Spinal cord (tissue), 10 donors: ENCODE measurements around the gene FUT6. TPM values are rescaled to one million over a fixed set of nuclear protein-coding genes. Genes with fewer than 3 reads are reported as not detected.

ENCODE experiments used
- DNase-seq, 6 donors: peaks; one replicate each; pipeline versions ENCODE4 v3.0.0 to v3.0.0-alpha.2; 2013 to 2015; ENCODE audit warnings: low spot score in 6 of 6, low read depth in 4 of 6
- H3K27ac ChIP-seq: one replicate; pipeline ENCODE4 v1.5.1; 2013; ENCODE audit warnings: low read depth, low read length, control low read depth
- H3K27me3 ChIP-seq: one replicate; pipeline ENCODE4 v1.6.1; 2013; ENCODE audit warnings: low read length; ENCODE audit not compliant: control insufficient read depth, insufficient read depth
- H3K36me3 ChIP-seq: one replicate; pipeline ENCODE4 v1.6.1; 2013; ENCODE audit warnings: low read length; ENCODE audit not compliant: control insufficient read depth, insufficient read depth
- H3K4me1 ChIP-seq: one replicate; pipeline ENCODE4 v1.6.1; 2013; ENCODE audit warnings: low read length; ENCODE audit not compliant: control insufficient read depth, insufficient read depth
- H3K4me3 ChIP-seq: one replicate; pipeline ENCODE4 v1.5.1; 2013; ENCODE audit warnings: low read depth, low read length, control low read depth
- H3K9me3 ChIP-seq: one replicate; pipeline ENCODE4 v1.6.1; 2013; ENCODE audit warnings: low read length; ENCODE audit not compliant: control insufficient read depth, insufficient read depth
- WGBS: methylation state at CpG from one replicate; pipeline ENCODE4 v1.1.5; 2013; ENCODE audit warnings: missing lambda C conversion rate; ENCODE audit not compliant: insufficient coverage; 5-methylcytosine and 5-hydroxymethylcytosine counted together
- polyA plus RNA-seq, 2 donors: library from polyadenylated mRNA; unstranded; fragments of 120-200 nt; gene quantifications; one replicate each; pipeline ENCODE4 v1.2.1, GENCODE V29; 2013; ENCODE audit not compliant: insufficient read length in 2 of 2
- total RNA-seq, 2 donors: library from RNA; depleted of rRNA in 1 of 2; stranded (reverse); fragments of 120-200 nt in 1 of 2; fragments of >200 nt in 1 of 2; gene quantifications; one replicate each; pipeline versions ENCODE4 v1.2.3 to v1.2.4, GENCODE V29; 2013 to 2014
- donor health status: healthy.

FUT6 gene
- total and polyA plus RNA-seq, 4 donors = 0.21 TPM; not detected in 3

GRCh38 chr19:5808120-5808816 is 31.2 kb downstream of the FUT6 start:
- Histone ChIP-seq H3K27ac (no peak overlapping the region), H3K4me3 (no peak overlapping the region), H3K4me1 (peaks cover 22% of the 10 kb centered on the region), H3K36me3 (no peaks in the 10 kb centered on the region), H3K27me3 (peaks cover 29% of the 10 kb centered on the region), H3K9me3 (no peaks in the 10 kb centered on the region)
- WGBS = 82% methylated on average over 20 of the region's 21 CpGs
- no peak for DNase-seq

GRCh38 chr19:5806905-5807304 is 32.6 kb downstream of the FUT6 start:
- WGBS = 90% methylated on average over 5 of the region's 5 CpGs
- H3K27ac ChIP-seq = no peak overlapping the region
- no peak overlapping the region for H3K4me3 ChIP-seq
- no peak for DNase-seq
- H3K27me3 ChIP-seq = peaks cover 37% of the 10 kb centered on the region
- H3K9me3 ChIP-seq = no peaks in the 10 kb centered on the region
- peaks cover 30% of the 10 kb centered on the region for H3K4me1 ChIP-seq
- no peaks in the 10 kb centered on the region for H3K36me3 ChIP-seq

GRCh38 chr19:5806133-5806489 is 33.4 kb downstream of the FUT6 start:
- H3K9me3 ChIP-seq = no peaks in the 10 kb centered on the region
- peaks cover 32% of the 10 kb centered on the region for H3K4me1 ChIP-seq
- peaks cover 37% of the 10 kb centered on the region for H3K27me3 ChIP-seq
- WGBS = 25% methylated on average over 4 of the region's 6 CpGs
- no peak for DNase-seq
- no peak overlapping the region for H3K4me3 ChIP-seq
- no peaks in the 10 kb centered on the region for H3K36me3 ChIP-seq
- no peak overlapping the region for H3K27ac ChIP-seq

GRCh38 chr19:5805462-5806132 is 33.9 kb downstream of the FUT6 start:
- H3K27ac ChIP-seq = no peak overlapping the region
- peaks cover 37% of the 10 kb centered on the region for H3K27me3 ChIP-seq
- no peaks in the 10 kb centered on the region for H3K9me3 ChIP-seq
- H3K4me3 ChIP-seq = no peak overlapping the region
- peaks cover 32% of the 10 kb centered on the region for H3K4me1 ChIP-seq
- H3K36me3 ChIP-seq = no peaks in the 10 kb centered on the region
- DNase-seq = peak in 2 of 6 donors; percentile 50 to 67
- under 1% methylated on average over 46 of the region's 46 CpGs for WGBS

GRCh38 chr19:5804516-5805461 is 34.7 kb downstream of the FUT6 start, which contains the start of gene NRTN:
Gene NRTN (plus strand): TSS chr19:5805067. CDS start chr19:5824166, 19,099 bp downstream.
- Histone ChIP-seq H3K9me3 (no peaks in the 10 kb centered on the region), H3K36me3 (no peaks in the 10 kb centered on the region), H3K4me3 (no peak within 1 kb of the TSS), H3K4me1 (peaks cover 33% of the 10 kb centered on the region), H3K27ac (no peak within 1 kb of the TSS), H3K27me3 (peaks cover 37% of the 10 kb centered on the region)
- DNase-seq = no peak
- WGBS = under 1% methylated on average over 105 of the region's 107 CpGs

GRCh38 chr19:5803752-5804515 is 35.6 kb downstream of the FUT6 start:
- no peaks in the 10 kb centered on the region for H3K36me3 ChIP-seq
- H3K4me1 ChIP-seq = peaks cover 41% of the 10 kb centered on the region
- under 1% methylated on average over 52 of the region's 54 CpGs for WGBS
- H3K27me3 ChIP-seq = peaks cover 37% of the 10 kb centered on the region
- H3K4me3 ChIP-seq = peak overlapping the region; percentile 21
- H3K9me3 ChIP-seq = no peaks in the 10 kb centered on the region
- peak in 3 of 6 donors; percentile 56 to 87 (median 71) for DNase-seq
- no peak overlapping the region for H3K27ac ChIP-seq

- WGBS = 4% methylated on average over 7 of the region's 8 CpGs
- H3K27me3 ChIP-seq = peaks cover 37% of the 10 kb centered on the region
- H3K27ac ChIP-seq = no peak overlapping the region
- no peaks in the 10 kb centered on the region for H3K36me3 ChIP-seq
- no peaks in the 10 kb centered on the region for H3K9me3 ChIP-seq
- DNase-seq = no peak
- H3K4me3 ChIP-seq = peak overlapping the region; percentile 21
- peaks cover 41% of the 10 kb centered on the region for H3K4me1 ChIP-seq
These were observed 36.1 kb downstream of the FUT6 start for GRCh38 chr19:5803441-5803751.

GRCh38 chr19:5801796-5802619 is 37.5 kb downstream of the FUT6 start:
- H3K9me3 ChIP-seq = no peaks in the 10 kb centered on the region
- WGBS = 16% methylated on average over 25 of the region's 33 CpGs

More at GRCh38 chr19:5801796-5802619, 37.5 kb downstream of the FUT6 start:
- Histone ChIP-seq H3K27ac (no peak overlapping the region), H3K4me3 (no peak overlapping the region), H3K4me1 (peaks cover 41% of the 10 kb centered on the region), H3K36me3 (no peaks in the 10 kb centered on the region), H3K27me3 (peaks cover 37% of the 10 kb centered on the region)
- peak in 3 of 6 donors; percentile 47 to 84 (median 79) for DNase-seq
